HG03432 (cell line): ENCODE data around the gene KRT82.
"Not testable (repeated sequence)": the region's sequence is repeated elsewhere in the genome, so short reads cannot be mapped to it uniquely, and the experiment has no call there.

Experiments used
- ATAC-seq: cut with Tn5 transposase; IDR thresholded peaks from one replicate; pipeline ENCODE4 v1.9.1; 2021; ENCODE audit warnings: mild to moderate bottlenecking, moderate library complexity; ENCODE audit not compliant: unreplicated experiment

Gene KRT82

DNA sequence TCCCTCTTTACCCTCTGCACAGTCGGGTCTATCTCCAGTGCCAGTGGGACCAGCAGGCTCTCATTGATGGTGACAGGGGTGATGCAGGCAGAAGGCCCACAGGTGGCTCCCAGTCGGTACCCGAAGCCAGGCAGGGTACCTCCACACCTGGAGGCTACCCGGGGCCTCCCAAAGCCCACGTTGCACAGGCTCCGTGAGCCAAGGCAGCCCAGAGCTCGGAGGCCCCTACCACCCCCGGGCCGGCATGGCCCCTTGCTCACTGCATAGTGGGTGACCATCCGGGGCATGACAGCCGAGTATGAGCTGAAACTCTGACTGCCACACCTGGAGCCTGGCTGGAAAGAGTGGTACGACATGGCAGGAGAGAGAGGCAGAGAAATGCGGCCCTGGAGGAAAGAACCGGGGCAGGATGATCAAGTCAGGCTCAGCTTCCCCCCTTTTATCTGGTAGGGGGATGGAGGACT is at the start of gene KRT82:
Gene KRT82, minus strand, starts transcription at position 414 of the 464 bp plus-strand sequence. Its CDS starts 58 bp downstream, at position 356.
- ATAC-seq = no peak

GRCh38 chr12:52455821-52456220 is 49.7 kb upstream of the KRT82 start:
- ATAC-seq = no peak

DNA sequence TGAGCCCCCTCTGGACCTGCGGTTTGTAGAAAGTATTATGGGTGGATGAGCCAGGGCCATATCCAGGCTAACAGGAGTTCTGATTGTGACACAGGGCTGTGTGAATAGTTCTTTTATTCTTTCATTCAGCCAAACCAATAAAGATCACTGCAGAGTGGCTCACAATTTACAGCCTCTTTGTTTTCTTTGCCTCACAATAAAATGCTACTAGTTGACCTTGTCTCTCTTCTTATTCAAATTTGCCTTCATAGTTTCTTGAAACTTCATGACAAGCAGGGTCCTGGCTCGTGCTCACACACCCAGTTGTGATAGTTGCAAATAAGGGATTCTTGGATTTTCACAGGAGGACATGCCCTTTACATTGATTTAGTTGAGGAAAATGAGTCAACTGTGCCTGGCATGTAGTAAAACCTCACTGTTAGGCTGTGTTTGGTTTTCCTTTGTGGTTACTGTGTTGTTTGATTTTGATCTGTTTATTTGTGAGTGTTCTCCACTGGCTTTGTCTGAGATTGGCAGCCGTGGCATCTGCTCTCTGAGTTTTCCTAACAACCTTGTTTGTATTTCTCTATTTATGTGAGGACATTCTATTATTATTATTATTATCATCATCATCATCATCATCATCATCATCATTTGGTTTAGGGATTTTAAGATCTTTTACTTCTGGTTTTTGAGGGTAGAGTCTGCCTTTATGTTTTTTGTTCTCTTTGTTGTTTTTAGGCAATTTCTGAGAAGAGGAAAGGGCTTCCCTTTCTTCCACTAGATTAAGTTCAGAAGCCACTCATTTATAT is 48.5 kb upstream of the KRT82 start:
- ATAC-seq = no peak

- ATAC-seq = no peak
These were observed 46.0 kb upstream of the KRT82 start, which contains the start of gene KRT6B for GRCh38 chr12:52452101-52452500. KRT6B (minus strand) TSS chr12:52452146; CDS start chr12:52452078, 68 bp downstream.

DNA sequence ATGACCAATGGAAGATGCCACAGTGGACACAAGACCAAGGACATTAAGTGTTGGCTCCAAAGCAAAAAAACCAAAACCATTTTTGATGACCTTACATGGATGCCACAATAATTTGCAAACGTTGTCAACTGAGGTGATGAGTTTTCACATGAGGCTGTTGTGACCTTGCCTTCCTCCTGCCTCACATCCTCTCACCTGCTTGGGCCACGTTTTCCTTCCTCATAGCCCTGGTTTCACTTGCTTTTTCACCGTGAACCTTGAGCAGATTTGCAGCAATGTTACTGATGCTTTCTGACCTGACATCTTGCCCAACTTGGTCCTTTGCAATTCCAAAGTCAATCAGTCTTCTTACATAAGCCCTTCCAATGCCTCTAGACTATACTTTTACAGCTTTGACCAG is 42.1 kb upstream of the KRT82 start:
- ATAC-seq = no peak

- not testable (repeated sequence) for ATAC-seq
These were observed 41.1 kb upstream of the KRT82 start for GRCh38 chr12:52447196-52447595.

DNA sequence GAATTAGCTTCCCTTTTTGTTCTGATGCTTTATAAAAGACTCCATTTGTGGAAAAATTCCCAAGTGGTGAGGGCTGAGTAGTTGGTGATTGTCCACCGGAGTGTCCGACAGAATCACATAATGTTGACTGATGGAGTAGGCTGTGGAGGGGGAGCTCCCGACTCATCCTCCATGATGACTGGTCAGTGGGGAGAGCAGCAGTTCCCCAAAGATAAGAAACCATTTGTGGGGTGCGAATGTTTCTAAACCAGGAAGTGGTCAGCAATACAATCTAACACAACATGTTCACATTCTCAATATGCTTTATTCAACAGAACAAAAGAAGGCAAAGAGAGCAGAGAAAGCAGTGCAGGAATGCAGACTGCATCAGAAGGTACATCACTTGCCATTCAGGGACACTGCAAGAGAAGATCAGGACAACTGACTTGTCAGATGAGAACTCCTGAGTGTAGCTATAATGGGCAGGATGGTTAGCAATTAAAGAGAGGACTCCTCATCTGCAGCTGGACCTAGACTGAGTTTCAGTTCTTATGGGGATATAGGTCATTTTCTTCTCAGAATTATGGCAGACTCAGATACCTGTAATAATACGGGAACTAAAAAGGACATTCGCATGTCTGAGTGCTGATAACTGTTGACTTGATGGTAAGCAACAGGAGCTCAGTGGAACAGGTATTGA is 40.4 kb upstream of the KRT82 start:
- ATAC-seq = no peak

DNA sequence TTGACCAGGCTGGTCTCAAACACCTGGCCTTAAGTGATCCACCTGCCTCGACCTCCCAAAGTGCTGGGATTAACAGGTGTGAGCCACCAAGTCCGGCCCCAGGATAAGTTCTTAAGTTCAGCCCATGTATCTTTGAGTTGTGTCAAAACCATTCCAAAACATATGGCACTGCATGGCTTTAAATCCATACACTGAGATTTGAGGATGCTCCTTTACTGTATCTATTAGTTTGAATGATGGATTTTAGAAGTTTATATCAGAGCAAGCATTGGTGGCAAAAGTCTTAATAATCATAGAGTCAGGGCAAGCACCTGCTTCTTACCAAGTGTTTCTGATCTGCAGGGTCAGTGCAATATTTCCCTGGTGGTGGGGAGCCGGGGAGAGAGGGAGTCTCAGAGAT is 39.7 kb upstream of the KRT82 start:
- ATAC-seq = no peak

DNA sequence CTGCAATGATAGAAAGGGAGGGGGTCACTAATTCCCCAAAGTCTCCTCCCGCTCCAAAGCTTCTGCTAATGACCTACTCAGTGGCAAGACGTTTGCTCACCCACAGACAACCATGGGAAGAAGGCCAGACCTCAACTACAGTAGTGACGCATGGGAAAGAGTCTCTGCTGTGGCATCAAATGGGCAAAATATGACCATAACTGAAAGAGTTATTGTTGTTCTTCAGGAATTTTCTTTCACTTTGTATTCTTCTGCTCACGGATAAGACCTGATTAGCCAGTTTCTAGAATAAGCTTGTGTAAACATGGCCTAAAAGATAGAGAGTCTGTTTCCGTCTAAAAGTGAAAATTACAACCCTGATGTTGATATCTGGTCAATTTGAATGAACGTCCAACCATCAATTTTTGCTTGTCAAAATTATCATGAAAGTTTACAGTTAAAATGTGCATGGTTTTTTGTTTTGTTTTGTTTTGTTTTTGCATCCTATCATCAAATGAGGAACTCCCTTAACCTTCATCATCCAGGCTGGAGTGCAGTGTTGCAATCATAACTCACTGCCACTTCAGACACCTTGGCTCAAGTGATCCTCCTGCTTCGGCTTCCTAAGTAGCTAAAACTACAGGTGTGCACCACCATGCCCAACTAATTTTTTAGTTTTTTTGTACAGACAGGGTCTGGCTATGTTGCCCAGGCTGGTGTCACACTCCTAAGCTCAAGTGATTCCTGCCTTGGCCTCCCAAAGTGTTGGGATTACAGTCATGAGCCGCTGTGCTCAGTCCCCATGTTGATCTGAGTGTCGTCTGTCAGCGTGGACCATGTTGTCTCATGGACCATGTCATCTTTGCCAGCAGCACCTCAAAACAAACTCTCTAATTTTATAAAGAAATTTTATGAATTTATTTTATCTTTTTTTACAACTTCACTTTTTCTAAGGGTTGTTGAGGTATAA is 38.8 kb upstream of the KRT82 start:
- no peak for ATAC-seq

GRCh38 chr12:52443966-52444365 is 37.8 kb upstream of the KRT82 start:
- no peak for ATAC-seq

DNA sequence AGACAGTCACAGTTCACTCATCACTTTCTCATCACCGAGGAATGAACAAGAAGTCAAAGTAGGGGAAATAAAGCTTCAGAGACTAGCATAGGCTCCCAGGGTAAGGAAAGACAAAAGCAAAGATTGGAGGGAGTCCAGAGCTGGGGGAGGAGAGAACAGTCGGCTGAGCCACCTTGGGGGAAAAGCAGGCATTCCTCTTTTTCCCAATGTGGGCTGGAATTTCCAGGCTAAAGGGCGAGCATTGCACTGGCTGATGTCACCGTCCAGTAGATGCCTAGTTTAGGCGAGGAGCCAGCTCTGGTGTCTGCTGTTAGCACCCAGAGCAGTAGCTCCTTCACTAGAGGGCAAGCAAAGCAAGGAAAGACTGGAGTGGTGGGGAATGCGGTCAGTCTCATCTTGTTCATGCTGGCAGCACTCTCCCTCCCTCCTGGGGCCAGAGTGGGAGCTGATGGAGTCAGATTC is 36.5 kb upstream of the KRT82 start:
- no peak for ATAC-seq

- no peak for ATAC-seq
These were observed 35.3 kb upstream of the KRT82 start for GRCh38 chr12:52441320-52441911.

GRCh38 chr12:52440821-52441319 is 34.7 kb upstream of the KRT82 start:
- ATAC-seq = no peak

GRCh38 chr12:52439845-52440244 is 33.7 kb upstream of the KRT82 start:
- no peak for ATAC-seq

- ATAC-seq = no peak
These were observed 33.3 kb upstream of the KRT82 start for GRCh38 chr12:52439420-52439819.

GRCh38 chr12:52438305-52439301 is 32.5 kb upstream of the KRT82 start:
- ATAC-seq = no peak

- no peak for ATAC-seq
These were observed 31.4 kb upstream of the KRT82 start for GRCh38 chr12:52437508-52437907.

DNA sequence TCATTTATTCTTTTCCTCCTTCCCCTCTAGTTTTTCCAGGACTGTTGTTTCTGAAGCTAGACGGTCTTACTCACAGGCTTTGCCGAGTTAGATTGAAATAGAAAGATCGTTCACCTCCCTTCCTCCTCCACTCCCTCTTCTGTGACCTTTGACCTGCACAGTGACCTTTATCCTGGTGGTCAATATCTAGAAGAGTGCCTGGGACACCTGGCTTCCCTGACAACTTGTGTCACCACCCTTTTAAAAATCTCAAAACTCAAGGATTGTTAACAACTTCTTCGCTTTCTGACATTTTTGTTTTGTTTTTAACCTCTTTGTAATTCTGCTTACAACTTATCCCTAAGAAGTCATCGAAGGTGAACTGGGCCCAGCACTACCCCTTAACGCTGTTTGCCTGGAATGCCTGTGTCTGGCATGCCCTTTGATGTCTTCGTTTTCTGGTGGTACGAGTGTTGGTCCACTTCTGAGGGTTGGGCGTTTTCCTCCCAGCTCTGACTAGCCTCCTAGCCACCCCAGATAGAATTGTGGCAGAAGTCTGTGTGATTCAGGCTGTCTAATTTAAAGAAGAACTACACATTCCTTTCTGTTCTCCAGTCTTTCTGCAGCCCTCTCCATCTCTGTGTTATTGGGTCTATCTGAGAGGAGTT is 30.8 kb upstream of the KRT82 start:
- ATAC-seq = no peak
